HFF-Myc (cell line): ENCODE measurements around the gene NEK6.

Experiments
- DNase-seq: peaks from one replicate; pipeline ENCODE4 v3.0.0-alpha.2; 2011; ENCODE audit warnings: low read depth; ENCODE audit errors: extremely low read depth
- H3K4me3 ChIP-seq: replicated peaks from 2 replicates; pipeline ENCODE4 v1.5.1; 2011; ENCODE audit warnings: low read depth, mild to moderate bottlenecking, control low read depth, low read length
- TF ChIP-seq, protein P1 (sequence below): IDR thresholded peaks from 2 replicates; pipeline ENCODE4 v1.5.1; 2012; ENCODE audit warnings: mild to moderate bottlenecking, low read depth, low read length, control low read depth; ENCODE audit errors: missing control alignments

The NEK6 gene

DNA sequence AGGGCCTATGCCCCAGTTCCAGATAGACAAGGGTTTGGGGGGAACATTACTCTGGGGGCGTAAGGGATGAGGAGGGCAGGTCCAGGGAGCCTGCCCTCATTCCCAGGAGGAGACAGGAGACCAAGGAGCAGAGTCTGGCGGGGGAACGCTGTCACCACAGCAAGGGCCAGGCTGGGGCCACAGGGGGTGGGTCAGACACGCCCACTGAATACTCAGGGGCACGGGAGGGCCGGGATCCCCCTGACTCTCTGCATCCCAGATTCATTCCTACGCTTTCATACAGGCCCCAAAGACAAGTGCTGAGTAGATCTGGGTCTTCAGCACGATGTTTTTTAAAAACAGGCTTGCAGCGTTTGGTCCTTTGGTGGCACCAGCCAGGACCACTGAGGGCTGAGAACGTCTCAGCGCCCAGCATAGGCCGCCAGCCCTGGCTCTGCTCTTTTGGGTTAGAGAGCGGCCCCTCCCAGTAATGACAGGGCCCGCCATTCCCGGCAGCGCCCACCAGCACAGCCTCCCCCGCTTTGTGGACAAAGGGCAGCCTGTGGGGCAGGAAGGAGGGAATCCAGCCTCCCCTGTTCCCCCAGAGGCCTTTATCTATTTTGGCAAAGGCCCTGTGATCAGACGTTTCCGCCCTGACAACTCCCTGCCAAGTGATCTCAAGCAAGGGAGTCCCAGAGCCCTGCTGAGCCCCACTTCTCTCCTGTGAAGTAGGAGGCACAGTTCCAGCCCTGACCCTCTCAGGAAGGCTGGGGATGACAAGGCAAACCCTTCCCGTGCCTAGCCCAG is 24.9 kb downstream of the NEK6 start:
- TF ChIP-seq, protein P1, sequence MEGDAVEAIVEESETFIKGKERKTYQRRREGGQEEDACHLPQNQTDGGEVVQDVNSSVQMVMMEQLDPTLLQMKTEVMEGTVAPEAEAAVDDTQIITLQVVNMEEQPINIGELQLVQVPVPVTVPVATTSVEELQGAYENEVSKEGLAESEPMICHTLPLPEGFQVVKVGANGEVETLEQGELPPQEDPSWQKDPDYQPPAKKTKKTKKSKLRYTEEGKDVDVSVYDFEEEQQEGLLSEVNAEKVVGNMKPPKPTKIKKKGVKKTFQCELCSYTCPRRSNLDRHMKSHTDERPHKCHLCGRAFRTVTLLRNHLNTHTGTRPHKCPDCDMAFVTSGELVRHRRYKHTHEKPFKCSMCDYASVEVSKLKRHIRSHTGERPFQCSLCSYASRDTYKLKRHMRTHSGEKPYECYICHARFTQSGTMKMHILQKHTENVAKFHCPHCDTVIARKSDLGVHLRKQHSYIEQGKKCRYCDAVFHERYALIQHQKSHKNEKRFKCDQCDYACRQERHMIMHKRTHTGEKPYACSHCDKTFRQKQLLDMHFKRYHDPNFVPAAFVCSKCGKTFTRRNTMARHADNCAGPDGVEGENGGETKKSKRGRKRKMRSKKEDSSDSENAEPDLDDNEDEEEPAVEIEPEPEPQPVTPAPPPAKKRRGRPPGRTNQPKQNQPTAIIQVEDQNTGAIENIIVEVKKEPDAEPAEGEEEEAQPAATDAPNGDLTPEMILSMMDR: no peak
- H3K4me3 ChIP-seq: no peak overlapping the region
- no peak for DNase-seq

DNA sequence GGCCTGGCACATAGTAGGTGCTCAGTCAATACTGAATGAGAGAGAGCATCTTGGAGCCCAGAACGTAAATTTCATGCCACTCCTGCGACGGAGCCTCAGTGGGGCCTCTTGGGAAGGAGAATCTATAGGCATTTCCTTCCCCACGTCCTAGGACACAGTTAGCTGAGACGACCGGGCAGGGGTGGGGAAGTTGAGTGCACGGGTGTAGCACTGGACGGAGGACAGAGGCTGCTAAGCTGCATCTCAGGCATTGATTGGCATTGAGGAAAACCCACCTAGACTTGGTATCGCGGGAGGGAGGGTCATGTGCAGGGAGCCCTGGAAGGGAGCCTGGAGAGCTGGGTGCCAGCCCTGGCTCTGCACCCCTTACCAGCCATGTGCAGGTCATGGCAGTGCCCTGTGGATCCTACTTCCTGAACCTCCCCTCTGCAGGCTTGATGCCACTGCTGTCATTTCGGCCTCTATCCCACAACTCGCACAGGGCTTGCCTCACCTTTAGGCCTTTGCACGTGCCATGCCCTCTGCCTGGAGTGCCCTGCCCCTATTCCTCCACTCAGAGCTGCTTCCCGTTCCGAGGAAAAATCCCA is 25.6 kb downstream of the NEK6 start:
- no peak for DNase-seq
- no peak overlapping the region for H3K4me3 ChIP-seq
- TF ChIP-seq, protein P1: no peak

DNA sequence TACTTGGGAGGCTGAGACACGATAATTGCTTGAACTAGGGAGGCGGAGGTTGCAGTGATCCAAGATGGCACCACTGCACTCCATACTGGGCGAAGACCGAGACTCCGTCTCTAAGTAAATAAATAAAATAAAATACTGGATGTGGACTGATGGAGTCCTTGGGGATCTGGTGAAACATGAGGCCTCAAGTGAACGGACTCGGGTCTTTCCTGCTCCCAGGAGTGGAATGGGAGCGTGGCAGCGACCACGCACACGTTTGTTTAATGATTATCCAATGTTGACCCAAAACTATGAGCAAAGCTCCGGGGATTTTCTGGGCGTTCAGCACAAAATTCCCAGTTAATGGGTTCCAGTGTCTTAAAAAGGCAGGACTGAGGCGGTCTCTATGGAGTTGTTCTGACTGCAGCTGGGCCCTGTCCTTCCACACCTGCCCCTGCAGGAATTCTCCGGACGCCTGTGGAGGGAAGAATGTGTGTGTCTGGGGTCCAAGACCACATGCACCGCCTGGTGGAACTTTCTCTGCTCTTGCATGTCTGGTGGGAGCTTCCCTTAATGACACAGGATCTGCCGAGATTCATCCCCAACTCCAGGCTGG is 26.6 kb downstream of the NEK6 start:
- TF ChIP-seq, protein P1: no peak
- no peak overlapping the region for H3K4me3 ChIP-seq
- no peak for DNase-seq

DNA sequence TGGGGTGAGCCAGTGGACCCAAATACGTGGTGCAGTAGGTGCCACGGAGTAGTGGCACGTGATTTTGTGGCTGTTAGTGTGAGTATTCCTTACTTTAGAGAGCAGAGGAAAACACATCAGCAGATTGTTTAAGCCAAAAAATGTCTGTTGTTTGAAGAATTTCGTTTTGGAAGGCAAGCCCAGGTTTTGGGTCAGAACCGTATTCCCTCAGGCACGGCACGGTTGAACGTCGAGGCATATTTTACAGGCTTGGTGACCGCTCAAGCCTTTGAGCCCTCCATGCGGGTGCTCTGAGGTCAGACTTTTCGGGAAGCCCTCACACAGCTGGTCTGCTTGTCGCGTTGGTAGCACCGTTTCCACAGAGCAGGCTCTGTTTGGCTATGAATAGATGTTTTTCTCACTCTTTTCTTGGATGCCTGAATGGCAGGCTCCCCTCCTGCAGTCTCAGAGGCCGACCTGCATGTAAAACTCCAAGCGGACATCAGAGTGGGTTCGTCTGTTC is 27.2 kb downstream of the NEK6 start:
- H3K4me3 ChIP-seq: no peak overlapping the region
- no peak for DNase-seq
- TF ChIP-seq, protein P1: no peak

DNA sequence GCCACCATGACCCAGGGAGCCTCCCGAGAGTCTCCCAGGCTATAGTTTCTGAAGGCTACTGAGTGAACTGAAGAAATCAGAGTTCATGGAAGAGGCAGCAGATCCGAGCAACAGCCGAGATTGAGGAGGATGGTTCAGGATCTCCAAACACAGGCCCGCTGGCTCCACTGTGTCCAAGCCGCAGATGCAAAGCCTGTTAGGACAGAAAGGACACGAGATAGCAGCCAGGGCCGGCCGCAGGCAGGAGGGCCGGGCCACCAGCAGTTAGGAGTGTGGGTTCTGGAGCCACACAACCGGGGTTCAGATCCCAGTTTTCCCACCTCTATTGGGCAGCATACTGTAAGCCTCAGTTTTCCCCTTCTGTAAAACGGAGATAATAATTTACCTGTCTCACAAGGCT is 27.7 kb downstream of the NEK6 start:
- no peak overlapping the region for H3K4me3 ChIP-seq
- DNase-seq: no peak

DNA sequence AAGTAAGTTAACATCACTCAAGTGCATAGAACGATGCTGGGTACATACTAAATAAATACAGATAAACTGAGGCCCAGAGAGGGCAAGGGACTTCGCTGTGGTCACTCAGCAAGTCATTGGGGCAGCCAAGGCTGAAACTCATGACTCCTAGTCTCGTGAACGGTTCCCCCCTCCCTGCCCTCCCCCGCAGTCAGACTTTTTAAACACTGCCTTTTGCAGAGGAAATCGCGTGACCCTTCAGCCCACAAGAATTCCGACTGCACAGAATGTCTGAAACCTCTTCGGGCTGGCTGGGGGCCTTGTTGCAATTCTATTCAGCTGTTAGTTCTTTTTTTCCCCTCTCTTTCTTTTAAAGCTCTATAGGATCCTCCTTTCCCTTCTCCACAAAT is 28.1 kb downstream of the NEK6 start:
- H3K4me3 ChIP-seq: no peak overlapping the region; the same call in 1 of the 2 replicates
- peak; percentile 72 for DNase-seq
- TF ChIP-seq, protein P1: no peak

More for the DNA sequence above, 27.7 kb downstream of the NEK6 start:
- TF ChIP-seq, protein P1: no peak
